Activated CD4-positive, CD25-positive, alpha-beta regulatory T cell (primary cell): ENCODE results near the gene ATG9A.

Experiments used
- DNase-seq, 4 experiments: peaks; one replicate each; lab custom pipeline; 2025; lab: John Stamatoyannopoulos, UW

ATG9A gene

GRCh38 chr2:219220652-219221402, 8.6 kb downstream of the ATG9A start:
- DNase-seq, result no peak

DNA sequence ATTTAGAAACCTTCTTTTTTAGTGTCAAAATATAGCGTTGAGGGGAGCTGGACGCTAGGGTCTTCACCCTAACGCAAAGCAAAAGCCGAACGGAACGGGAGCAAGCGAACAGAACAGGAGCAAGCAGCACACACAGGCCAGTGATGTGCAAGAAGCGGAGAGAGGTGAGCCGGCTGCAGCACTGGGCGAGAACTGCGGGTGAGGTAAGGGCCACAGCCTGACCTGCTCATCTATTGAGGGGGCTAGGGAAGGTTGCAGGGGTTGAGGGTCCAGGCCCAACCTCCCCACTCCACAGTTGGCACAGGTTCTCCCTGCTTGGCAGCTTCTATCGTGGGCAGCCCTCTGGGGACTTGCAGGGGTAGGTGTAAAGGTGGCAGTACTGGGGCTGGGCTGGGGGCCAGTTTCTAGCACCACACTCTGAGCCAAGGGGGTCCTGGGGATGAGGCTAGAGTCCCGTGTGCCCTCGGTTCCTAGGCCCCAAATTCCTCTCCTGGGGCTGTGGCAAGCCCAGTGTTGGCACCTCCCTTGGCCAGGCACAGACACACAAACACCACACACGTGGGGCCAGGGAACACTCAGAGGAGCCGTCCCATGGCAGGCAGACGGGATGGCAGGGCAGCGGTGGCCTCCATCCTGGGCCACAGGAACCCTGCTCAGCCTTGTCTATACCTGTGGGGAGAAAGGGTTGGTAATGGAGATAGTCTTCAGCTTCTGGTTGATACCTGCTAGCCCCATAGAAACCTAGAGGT, 9.5 kb downstream of the ATG9A start:
- no peak for DNase-seq

DNA sequence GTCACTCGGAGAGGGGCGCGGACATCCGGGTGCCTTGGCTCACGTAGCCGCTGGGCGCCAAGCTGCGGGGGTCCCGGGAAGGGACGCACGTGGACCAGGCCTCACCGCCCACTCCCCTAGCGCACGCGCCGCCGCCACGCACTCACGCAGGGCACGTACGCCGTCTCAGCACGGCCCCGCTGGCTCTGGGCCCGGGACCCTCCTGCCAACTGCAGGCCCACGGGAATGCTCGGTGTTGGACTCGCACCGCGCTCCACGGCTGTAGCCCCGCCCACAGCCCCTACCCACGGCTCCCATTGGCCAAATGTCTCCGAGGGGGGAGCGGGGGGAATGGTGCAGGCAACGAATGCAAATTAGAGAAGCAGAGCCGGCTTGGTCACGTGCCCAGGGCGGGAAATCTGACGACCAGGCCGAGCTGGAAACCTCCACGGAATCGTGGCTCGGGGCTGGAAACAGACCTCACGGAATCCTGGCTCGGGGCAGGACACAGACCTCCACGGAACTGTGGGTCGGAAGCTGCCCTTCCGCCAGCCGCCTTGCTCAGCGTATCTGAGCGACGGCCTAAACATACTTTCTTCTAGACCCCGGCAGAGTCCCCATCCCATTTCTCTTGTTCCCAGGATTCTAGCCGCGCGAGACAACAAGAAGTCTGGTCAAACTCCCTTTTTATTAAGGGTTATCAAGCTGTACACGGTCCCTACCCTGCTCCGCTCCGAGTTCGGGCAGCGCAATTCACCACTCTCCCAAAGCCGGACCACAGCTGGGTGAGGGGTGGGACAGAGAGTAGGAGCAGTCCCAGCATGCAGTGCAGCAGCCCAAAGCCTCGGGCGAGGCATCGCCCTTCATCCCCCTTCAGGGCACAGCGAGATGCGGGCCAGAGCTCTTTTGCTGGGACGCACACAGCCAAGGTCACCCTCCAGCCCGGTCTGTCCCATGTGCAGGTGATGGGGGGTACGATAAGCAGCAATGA, 10.4 kb downstream of the ATG9A start, which contains the start of gene ABCB6:
Gene ABCB6 (minus strand): TSS at position 227 of the 970 bp plus-strand sequence. CDS start 285 bp downstream, outside the sequence.
- peak; percentile 50 to 72 (median 66) for DNase-seq

- DNase-seq, result no peak
Measured at GRCh38 chr2:219218217-219218731, 11.2 kb downstream of the ATG9A start.

DNA sequence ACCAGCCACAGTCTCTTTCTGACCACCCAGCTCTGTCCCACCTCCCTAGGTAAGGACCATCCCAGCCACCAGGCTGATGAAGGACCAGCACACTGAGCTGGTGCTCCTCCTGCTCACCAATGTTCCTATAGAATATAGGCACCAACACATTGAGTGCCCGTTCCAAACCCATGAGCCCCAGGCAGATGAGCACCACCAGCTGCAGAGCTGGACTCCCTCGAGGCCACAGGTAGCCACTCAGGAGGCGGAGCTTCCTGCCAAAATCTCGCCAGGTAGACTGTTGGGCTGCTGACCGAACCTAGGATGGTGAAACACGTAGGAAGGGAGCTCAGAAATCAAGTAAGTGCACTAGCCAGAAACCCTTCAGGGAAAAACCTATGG, 12.9 kb downstream of the ATG9A start:
- no peak for DNase-seq

DNA sequence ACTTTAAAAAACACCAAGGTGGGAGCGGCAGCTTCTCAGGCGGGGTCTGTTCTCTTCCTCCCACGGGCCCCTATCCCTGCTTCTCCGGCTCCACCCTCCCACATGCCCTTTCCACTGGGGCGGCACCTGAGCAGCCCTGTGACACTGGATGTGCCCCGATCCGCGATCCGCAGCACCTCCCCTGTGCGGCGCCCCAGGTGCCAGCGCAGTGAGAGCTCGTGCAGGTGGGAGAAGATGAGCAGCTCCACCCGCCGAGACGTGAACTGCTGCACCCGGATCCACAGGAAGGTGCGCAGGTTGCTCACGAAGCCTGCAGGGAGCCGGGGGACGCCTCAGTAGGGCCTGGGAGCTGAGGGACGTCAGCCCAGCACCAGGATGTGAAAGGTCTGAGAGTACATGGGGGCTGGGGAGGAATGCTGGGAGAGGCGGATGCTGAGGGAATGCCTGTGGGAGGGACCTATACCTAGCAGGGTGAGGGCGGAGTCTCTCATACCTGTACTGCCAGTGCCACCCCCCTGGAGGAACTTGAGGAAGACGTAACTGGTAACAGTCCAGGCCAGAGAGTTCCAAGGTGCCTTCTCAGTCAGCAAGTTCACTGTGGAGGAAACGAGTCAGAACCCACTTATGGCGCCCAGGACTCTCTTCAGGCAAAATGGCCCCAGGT, 13.4 kb downstream of the ATG9A start:
- DNase-seq, result no peak

DNA sequence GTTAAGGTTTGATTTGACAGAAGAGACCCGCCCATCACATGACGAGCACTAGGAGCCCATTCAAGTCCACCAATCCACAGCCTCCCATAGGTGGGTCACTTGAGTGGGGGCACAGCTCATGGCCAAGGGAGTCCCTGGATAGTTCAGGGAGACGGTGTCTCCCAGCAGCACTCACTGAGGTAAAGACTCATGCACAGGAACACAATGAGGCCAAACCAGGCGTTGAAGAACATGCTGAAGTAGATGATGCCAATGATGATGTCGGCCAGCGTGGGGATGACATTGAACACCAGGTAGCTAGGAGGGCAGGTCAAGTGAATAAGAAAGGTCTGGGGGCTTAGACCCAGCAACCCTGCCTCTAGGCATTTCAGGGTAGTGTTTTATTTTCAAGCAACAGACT, 14.7 kb downstream of the ATG9A start:
- DNase-seq, result no peak

DNA sequence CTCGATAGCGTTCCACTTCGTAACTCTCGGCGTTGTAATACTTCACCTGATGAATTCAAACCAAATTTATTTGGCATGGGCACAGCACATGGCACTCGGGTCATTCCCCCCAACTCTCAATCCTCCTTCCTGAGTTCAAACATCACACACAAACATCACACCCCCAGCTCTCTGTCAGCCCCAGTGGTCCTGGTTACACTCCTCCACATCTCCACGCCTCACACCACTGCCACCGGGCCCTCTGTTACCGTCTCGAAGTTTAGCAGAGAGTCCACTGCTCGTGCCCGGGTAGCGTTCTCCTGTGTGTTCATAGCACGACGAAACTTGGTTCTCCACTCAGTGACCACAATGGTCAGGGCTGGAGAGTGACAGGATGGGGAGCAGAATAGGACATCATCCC, 15.3 kb downstream of the ATG9A start:
- DNase-seq, result no peak

GRCh38 chr2:219213486-219214071, 15.9 kb downstream of the ATG9A start:
- no peak for DNase-seq

DNA sequence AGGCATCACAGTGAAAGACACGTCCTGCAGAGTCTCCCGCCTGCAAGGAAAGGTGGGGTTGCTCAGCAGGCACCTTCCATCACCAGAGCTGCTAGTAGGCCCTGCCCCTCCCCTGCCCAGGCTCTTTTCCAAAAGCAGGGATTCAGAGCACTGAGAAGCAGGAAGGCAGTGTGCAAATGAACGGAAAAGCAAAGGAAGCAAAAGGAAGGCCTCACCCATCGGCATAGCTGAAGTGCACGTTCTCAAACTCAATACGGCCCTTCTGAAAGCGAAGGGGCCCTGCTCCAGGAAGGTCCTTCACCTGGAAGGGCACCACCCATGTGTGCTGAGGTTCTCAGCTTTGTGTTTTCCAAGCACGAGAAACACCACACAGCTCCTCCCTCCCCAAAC, 16.4 kb downstream of the ATG9A start:
- DNase-seq, result no peak

GRCh38 chr2:219210886-219211362, 18.5 kb downstream of the ATG9A start:
- no peak for DNase-seq

DNA sequence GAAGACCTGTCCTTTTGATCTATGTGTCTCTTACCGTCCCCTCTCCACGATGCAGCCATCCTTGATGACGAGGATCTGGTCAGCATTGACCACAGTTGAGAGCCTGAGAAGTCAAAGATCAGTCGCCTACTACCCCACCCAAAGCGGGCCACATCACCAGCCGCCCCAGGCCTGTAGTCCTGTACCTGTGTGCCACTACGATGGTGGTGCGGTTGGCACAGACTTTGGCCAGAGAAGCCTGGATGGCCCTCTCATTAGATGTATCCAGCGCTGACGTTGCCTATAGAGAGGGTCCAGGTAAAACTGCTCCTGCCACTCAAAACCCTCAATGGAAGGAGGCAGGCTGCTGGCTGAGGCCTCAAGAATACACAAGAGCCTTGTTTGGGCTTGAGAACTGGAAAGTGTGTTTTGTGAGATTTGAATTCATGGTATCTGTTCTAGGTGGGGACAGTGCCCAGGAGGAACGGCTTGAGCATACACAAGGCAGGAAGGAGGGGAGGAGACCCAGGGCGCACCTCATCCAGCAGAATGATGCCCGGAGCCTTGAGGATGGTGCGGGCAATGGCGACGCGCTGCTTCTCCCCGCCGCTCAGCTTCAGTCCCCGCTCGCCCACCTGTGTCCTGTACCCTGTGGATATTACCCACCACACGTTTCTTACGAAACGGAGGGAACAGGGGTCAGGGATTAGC, 19.1 kb downstream of the ATG9A start:
- DNase-seq, result no peak

DNA sequence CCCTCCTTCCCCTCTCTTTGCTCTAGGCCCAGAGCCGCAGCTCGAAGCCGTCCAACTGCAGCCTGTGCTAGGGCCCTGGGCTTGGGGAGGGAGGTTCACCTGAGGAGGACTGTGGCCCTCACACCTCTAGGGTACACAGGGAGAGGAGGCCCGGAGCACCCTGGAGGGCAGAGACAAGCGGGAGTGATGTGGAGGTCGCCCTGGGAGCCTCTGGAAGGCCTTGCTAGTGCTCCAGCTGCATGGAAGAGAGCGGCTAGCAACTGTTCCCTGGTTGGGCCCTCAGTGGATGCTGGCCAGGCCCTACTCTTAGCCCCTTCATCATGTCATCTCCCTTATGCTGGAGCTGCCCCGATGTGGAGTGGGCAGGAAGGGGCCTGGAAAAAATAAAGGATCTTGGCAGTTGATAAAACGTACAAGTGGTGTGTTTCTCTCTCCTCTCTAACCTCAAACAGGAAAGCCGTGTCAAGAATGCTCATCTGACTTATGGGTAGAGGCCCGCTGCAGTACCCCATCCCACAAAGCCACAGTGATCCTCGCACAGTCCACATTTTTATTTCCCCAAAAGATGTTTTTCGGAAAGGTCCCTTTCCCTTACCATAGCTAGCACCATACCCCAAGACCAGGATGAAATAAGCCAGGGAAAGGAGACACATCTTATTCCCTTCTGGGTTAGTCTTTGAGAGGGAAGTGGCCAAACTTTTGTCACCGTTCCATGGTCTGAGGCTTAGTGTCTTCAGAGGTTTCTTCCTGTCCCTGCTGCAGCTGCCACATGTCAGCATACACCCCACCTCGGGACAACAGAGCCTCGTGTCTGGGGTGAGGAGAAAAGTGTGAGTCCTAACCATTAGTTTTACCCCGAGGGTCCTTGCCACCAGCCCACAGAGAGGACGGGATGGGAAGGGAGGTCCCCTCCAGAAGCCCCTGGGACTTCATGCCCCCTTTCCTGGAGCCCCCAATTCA, 19.9 kb downstream of the ATG9A start:
- no peak for DNase-seq

- DNase-seq, result no peak
Measured at GRCh38 chr2:219207884-219208740, 21.3 kb downstream of the ATG9A start.

GRCh38 chr2:219207134-219207883, 22.1 kb downstream of the ATG9A start:
- no peak for DNase-seq

GRCh38 chr2:219206328-219207133, 22.9 kb downstream of the ATG9A start, which contains the start of gene ZFAND2B:
Gene ZFAND2B (plus strand): TSS chr2:219206782. CDS start chr2:219206988, 206 bp downstream.
- DNase-seq, result peak; percentile 89 to 96 (median 94)

DNA sequence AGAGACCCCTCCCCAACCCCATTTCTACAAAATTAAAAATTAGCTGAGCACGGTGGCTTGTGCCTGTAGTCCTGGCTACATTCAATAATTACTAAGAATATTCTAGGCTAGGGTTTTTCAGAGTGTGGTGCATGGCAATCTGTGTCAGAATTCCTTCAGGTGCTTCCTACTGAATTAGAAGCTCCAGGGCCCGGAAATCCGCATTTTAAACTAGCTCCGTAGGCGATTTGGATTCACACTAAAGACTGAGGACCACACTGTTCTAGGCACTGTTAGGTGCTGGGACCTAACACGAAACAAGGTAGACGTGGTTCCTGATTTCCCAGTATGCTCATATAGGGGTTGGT, 23.5 kb downstream of the ATG9A start:
- no peak for DNase-seq
